ENCODE measurements around the gene PFDN2. TPM values are rescaled to one million over a fixed set of nuclear protein-coding genes. Genes with fewer than 3 reads are reported as not detected.

PFDN2 gene
- total and polyA plus RNA-seq, 2 donors (not counting 3 experiments of a cell fraction or from before 2014, with no cell fraction given), result 104 to 157 TPM

- H3K27me3 ChIP-seq (ENCODE audit: control insufficient read depth in 2 of 2, insufficient read depth in 2 of 2, low read length in 2 of 2), result no peaks in the 10 kb centered on the region
- H3K4me3 ChIP-seq (replicated peaks in 1 of 3; ENCODE audit: insufficient read depth in 1 of 3, low read depth in 1 of 3, low read length in 3 of 3), result peak overlapping the region; percentile 51 to 76 (median 65)
- ChIA-PET CTCF (no interaction called here), POLR2A (no interaction called here)
- FAIRE-seq, result no peak
- no peaks in the 10 kb centered on the region for H4K20me1 ChIP-seq (replicated peaks; ENCODE audit: control insufficient read depth, extremely low read depth, insufficient read depth, low read length)
- peaks cover 7% of the 10 kb centered on the region for H3K79me2 ChIP-seq (ENCODE audit: control insufficient read depth, insufficient read depth, low read length)
- no peaks in the 10 kb centered on the region for H3K9me3 ChIP-seq (replicated peaks; ENCODE audit: control insufficient read depth, insufficient read depth, low read length)
- peak overlapping the region; percentile 25 for H2AFZ ChIP-seq (ENCODE audit: low read depth, low read length)
- peak overlapping the region; percentile 26 for H3K27ac ChIP-seq (ENCODE audit: insufficient read depth, low read depth, low read length)
- H3K4me2 ChIP-seq (ENCODE audit: insufficient read depth, low read length), result peak overlapping the region; percentile 61
- intact Hi-C loops (cut with micrococcal nuclease), result loop anchor here (2.0 kb wide), 1 partner anchor 41 kb away; the partner anchor contains the start of genes NIT1 and PFDN2
- dilution Hi-C loops (cut with MboI; ENCODE audit: extremely low pct_ligation_motif_present, low sequenced_read_pairs), result no loop called here
- peak overlapping the region; percentile 68 for H3K9ac ChIP-seq (replicated peaks; ENCODE audit: extremely low read depth, insufficient read depth, low read length)
- no peak for TF ChIP-seq FOS (IDR thresholded peaks at IDR 0.05; ENCODE audit: borderline replicate concordance, insufficient read depth, low read length)
- TF ChIP-seq MAX (IDR thresholded peaks at IDR 0.05; ENCODE audit: insufficient read depth, insufficient read length), result no peak
- no peak for TF ChIP-seq JUN (IDR thresholded peaks at IDR 0.05; ENCODE audit: borderline replicate concordance, insufficient read depth, insufficient read length, low read depth)
- no peak for TF ChIP-seq GATA2 (IDR thresholded peaks at IDR 0.05; ENCODE audit: insufficient read depth, insufficient read length, low read depth, low read length)
- peaks cover 7% of the 10 kb centered on the region for H3K4me1 ChIP-seq (ENCODE audit: control insufficient read depth, extremely low read depth, insufficient read depth, low read length)
- peaks cover 2 to 14% of the 10 kb centered on the region in 2 experiments for H3K36me3 ChIP-seq (ENCODE audit: control insufficient read depth in 2 of 2, extremely low read depth in 1 of 2, insufficient read depth in 2 of 2, low read length in 2 of 2)
- no peak for DNase-seq (ENCODE audit: low read depth, low spot score)
- no peaks in the 10 kb centered on the region for H3K9me1 ChIP-seq (replicated peaks; ENCODE audit: control insufficient read depth, extremely low read depth, insufficient read depth, low read length)
- BruUV-seq (replicated peaks), result no TSS peak
Measured at GRCh38 chr1:161159913-161160243, 42.0 kb upstream of the PFDN2 start.

GRCh38 chr1:161159087-161159912, 41.5 kb upstream of the PFDN2 start, which contains the start of gene USP21:
TSS of gene USP21 (plus strand) at chr1:161159500. CDS start at chr1:161160641, 1,141 bp downstream.
- BruUV-seq (replicated peaks), result no TSS peak
- H2AFZ ChIP-seq (ENCODE audit: low read depth, low read length), result peak within 1 kb of the TSS; percentile 63
- peaks cover 7% of the 10 kb centered on the region for H3K79me2 ChIP-seq (ENCODE audit: control insufficient read depth, insufficient read depth, low read length)
- H3K9ac ChIP-seq (replicated peaks; ENCODE audit: extremely low read depth, insufficient read depth, low read length), result peak within 1 kb of the TSS; percentile 68
- H3K4me1 ChIP-seq (ENCODE audit: control insufficient read depth, extremely low read depth, insufficient read depth, low read length), result peaks cover 7% of the 10 kb centered on the region
- intact Hi-C loops (cut with micrococcal nuclease), result loop anchor here (2.0 kb wide), 1 partner anchor 40 kb away; the partner anchor contains the start of genes NIT1 and PFDN2
- ChIA-PET POLR2A (interaction anchor here (0.7 kb wide), 1 partner anchor 138 kb away, joined by 4 read pairs; the partner anchor contains the start of gene F11R), CTCF (interaction anchor here (0.7 kb wide), 1 partner anchor 223 kb away, joined by 3 read pairs; no protein-coding TSS in a partner anchor)
- H3K27ac ChIP-seq (ENCODE audit: insufficient read depth, low read depth, low read length), result peak within 1 kb of the TSS; percentile 26
- no peaks in the 10 kb centered on the region for H3K9me3 ChIP-seq (replicated peaks; ENCODE audit: control insufficient read depth, insufficient read depth, low read length)
- no peaks in the 10 kb centered on the region for H4K20me1 ChIP-seq (replicated peaks; ENCODE audit: control insufficient read depth, extremely low read depth, insufficient read depth, low read length)
- peaks cover 2 to 14% of the 10 kb centered on the region in 2 experiments for H3K36me3 ChIP-seq (ENCODE audit: control insufficient read depth in 2 of 2, extremely low read depth in 1 of 2, insufficient read depth in 2 of 2, low read length in 2 of 2)
- H3K4me2 ChIP-seq (ENCODE audit: insufficient read depth, low read length), result peak within 1 kb of the TSS; percentile 61
- peak; percentile 96 for FAIRE-seq
- H3K4me3 ChIP-seq (replicated peaks in 1 of 3; ENCODE audit: insufficient read depth in 1 of 3, low read depth in 1 of 3, low read length in 3 of 3), result peak within 1 kb of the TSS; percentile 51 to 76 (median 65)
- dilution Hi-C loops (cut with MboI; ENCODE audit: extremely low pct_ligation_motif_present, low sequenced_read_pairs), result no loop called here
- DNase-seq (ENCODE audit: low read depth, low spot score), result peak; percentile 91
- H3K9me1 ChIP-seq (replicated peaks; ENCODE audit: control insufficient read depth, extremely low read depth, insufficient read depth, low read length), result no peaks in the 10 kb centered on the region
- no peaks in the 10 kb centered on the region for H3K27me3 ChIP-seq (ENCODE audit: control insufficient read depth in 2 of 2, insufficient read depth in 2 of 2, low read length in 2 of 2)
- TF ChIP-seq FOS (IDR thresholded peaks at IDR 0.05; ENCODE audit: borderline replicate concordance, insufficient read depth, low read length), result no peak
- TF ChIP-seq CTCF (IDR thresholded peaks at IDR 0.05; ENCODE audit: extremely low read depth in 1 of 2, insufficient read depth in 1 of 2, low read depth in 1 of 2, low read length in 2 of 2), result peak in 1 of 2 donors; percentile 8
- no peak for TF ChIP-seq MAX (IDR thresholded peaks at IDR 0.05; ENCODE audit: insufficient read depth, insufficient read length)
- no peak for TF ChIP-seq GATA2 (IDR thresholded peaks at IDR 0.05; ENCODE audit: insufficient read depth, insufficient read length, low read depth, low read length)
- peak; percentile 74 for TF ChIP-seq POLR2A (IDR thresholded peaks at IDR 0.05; ENCODE audit: low read depth, low read length)
- peak; percentile 91 for TF ChIP-seq POLR2AphosphoS5 (IDR thresholded peaks at IDR 0.05; ENCODE audit: insufficient read depth, low read depth, low read length)
